SK-N-MC (cell line): ENCODE data around the gene CNOT6.

ENCODE experiments used
- DNase-seq: peaks from one replicate; pipeline ENCODE4 v3.0.0-alpha.2; 2011; ENCODE audit warnings: low read depth, low spot score
- H3K27ac ChIP-seq: fragments of 200-600 bp; sonication (generic); 2 replicates; pipeline ENCODE4 v1.5.1; 2016; ENCODE audit warnings: mixed run types
- H3K36me3 ChIP-seq: fragments of 200-600 bp; sonication (generic); 2 replicates; pipeline ENCODE4 v1.6.1; 2017; ENCODE audit warnings: antibody characterized with exemption, low read length, mixed read lengths; ENCODE audit not compliant: insufficient read depth
- H3K4me3 ChIP-seq: fragments of 200-600 bp; sonication (generic); 2 replicates; pipeline ENCODE4 v1.5.1; 2016
- H3K9ac ChIP-seq: fragments of 200-600 bp; sonication (generic); 2 replicates; pipeline ENCODE4 v1.8.0; 2017; ENCODE audit warnings: mixed run types, mixed read lengths; ENCODE audit not compliant: insufficient read length
- H3K9me3 ChIP-seq: fragments of 200-600 bp; sonication (generic); 2 replicates; pipeline ENCODE4 v1.6.1; 2017; ENCODE audit warnings: low read depth, mild to moderate bottlenecking, antibody characterized with exemption, low read length, moderate library complexity, mixed read lengths
- EZH2 ChIP-seq: fragments of 200-600 bp; sonication (generic); IDR thresholded peaks from one replicate; pipeline ENCODE4 v1.6.1; 2017; ENCODE audit warnings: antibody characterized with exemption
- FOXP2 ChIP-seq: optimal IDR thresholded peaks from 2 replicates; pipeline ENCODE3; 2011; ENCODE audit warnings: mild to moderate bottlenecking, moderate library complexity; ENCODE audit not compliant: insufficient read depth; ENCODE audit errors: extremely low read length, control extremely low read depth
- POLR2AphosphoS5 ChIP-seq: IDR thresholded peaks from 2 replicates; pipeline ENCODE4 v1.6.1; 2012; ENCODE audit warnings: mild to moderate bottlenecking, low read depth, low read length, borderline replicate concordance

Gene CNOT6

DNA sequence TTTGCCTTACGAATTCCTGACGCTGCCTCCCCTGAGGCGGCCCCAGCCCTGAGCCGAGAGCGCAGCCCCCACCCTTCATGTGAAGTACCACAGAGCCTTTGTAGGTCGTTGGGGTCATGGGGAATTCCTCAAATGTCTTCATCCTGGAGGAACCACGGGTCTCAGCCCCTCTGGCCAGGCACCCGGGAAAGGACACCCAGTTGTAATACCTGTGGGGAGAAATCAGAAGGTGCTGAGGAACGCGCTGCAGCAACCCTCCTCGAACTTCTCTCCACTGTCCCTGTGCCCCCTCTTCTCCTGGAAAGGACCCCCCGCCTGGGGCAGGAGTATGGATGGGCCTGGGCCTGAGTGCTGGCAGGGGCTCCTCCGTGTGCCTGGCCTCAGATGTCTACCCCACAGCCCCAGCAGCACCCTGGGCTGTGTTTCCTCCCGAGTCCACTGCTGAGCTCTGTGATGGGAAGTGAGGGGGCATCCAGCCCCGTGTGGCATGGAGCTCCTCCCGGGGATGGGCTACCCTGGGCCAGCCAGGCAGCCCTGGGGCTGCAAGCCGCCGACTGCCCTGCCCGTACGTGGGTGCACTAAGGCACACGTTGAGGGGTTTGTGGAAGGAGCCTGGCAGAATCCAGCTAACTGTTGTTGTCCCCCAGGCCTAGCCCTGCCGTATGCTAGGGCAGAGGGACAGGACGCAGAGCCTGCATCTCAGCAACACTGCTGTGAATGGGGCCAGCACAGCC, 115.8 kb downstream of the CNOT6 start:
- no peak for TF ChIP-seq POLR2AphosphoS5
- Histone ChIP-seq H3K27ac (no peak overlapping the region), H3K36me3 (no peaks in the 10 kb centered on the region), H3K9me3 (no peaks in the 10 kb centered on the region), H3K4me3 (no peak overlapping the region), H3K9ac (no peak overlapping the region)
- no peak for DNase-seq

- no peaks in the 10 kb centered on the region for H3K36me3 ChIP-seq
- no peaks in the 10 kb centered on the region for H3K9me3 ChIP-seq
- no peak overlapping the region for H3K27ac ChIP-seq
- no peak for TF ChIP-seq EZH2
- no peak for TF ChIP-seq POLR2AphosphoS5
- TF ChIP-seq FOXP2: no peak
- H3K4me3 ChIP-seq: no peak overlapping the region
- no peak overlapping the region for H3K9ac ChIP-seq
- DNase-seq: no peak
Observed at GRCh38 chr5:180611140-180611850, 117.1 kb downstream of the CNOT6 start.

DNA sequence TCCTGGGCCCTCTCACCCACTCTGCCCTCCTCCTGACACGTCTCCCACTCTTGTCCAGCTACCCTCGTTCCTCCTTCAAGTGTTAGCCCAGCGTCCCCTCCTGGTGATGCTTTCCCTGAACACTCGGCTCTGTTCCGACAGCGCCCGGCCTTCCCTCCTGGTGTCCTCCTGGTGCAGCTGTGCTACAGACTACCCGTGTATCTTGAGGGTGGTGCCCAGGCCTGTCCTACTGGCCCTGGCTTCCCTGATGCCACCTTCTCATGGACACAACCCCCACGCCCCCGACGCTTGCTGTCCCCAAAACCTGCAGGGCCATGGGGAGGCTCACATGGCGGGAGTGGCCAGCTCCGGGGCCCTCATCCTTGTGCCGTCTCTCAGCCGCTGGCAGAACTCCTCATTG, 118.5 kb downstream of the CNOT6 start:
- Histone ChIP-seq H3K9ac (no peak overlapping the region), H3K9me3 (no peaks in the 10 kb centered on the region), H3K36me3 (no peaks in the 10 kb centered on the region), H3K4me3 (no peak overlapping the region), H3K27ac (no peak overlapping the region)
- no peak for DNase-seq
- TF ChIP-seq EZH2 (no peak), FOXP2 (no peak), POLR2AphosphoS5 (no peak)

- Histone ChIP-seq H3K9ac (no peak overlapping the region), H3K27ac (no peak overlapping the region), H3K9me3 (no peaks in the 10 kb centered on the region), H3K4me3 (no peak overlapping the region), H3K36me3 (no peaks in the 10 kb centered on the region)
- no peak for TF ChIP-seq EZH2
- TF ChIP-seq POLR2AphosphoS5: no peak
- TF ChIP-seq FOXP2: no peak
- no peak for DNase-seq
Observed at GRCh38 chr5:180613188-180613813, 119.1 kb downstream of the CNOT6 start.

GRCh38 chr5:180613814-180614188, 119.6 kb downstream of the CNOT6 start:
- H3K9me3 ChIP-seq: no peaks in the 10 kb centered on the region
- no peak overlapping the region for H3K9ac ChIP-seq
- TF ChIP-seq POLR2AphosphoS5: no peak
- TF ChIP-seq EZH2: no peak
- no peak for TF ChIP-seq FOXP2
- H3K4me3 ChIP-seq: no peak overlapping the region
- H3K36me3 ChIP-seq: no peaks in the 10 kb centered on the region
- H3K27ac ChIP-seq: no peak overlapping the region
- no peak for DNase-seq

- H3K4me3 ChIP-seq: peak overlapping the region; percentile 94
- no peak for TF ChIP-seq POLR2AphosphoS5
- TF ChIP-seq EZH2: no peak
- TF ChIP-seq FOXP2: no peak
- no peak for DNase-seq
- H3K9ac ChIP-seq: peak overlapping the region; percentile 84
- H3K27ac ChIP-seq: peak overlapping the region; percentile 42; the same call in 1 of the 2 replicates
- no peaks in the 10 kb centered on the region for H3K9me3 ChIP-seq
- H3K36me3 ChIP-seq: no peaks in the 10 kb centered on the region
Observed at GRCh38 chr5:180618487-180618828, 124.3 kb downstream of the CNOT6 start.

DNA sequence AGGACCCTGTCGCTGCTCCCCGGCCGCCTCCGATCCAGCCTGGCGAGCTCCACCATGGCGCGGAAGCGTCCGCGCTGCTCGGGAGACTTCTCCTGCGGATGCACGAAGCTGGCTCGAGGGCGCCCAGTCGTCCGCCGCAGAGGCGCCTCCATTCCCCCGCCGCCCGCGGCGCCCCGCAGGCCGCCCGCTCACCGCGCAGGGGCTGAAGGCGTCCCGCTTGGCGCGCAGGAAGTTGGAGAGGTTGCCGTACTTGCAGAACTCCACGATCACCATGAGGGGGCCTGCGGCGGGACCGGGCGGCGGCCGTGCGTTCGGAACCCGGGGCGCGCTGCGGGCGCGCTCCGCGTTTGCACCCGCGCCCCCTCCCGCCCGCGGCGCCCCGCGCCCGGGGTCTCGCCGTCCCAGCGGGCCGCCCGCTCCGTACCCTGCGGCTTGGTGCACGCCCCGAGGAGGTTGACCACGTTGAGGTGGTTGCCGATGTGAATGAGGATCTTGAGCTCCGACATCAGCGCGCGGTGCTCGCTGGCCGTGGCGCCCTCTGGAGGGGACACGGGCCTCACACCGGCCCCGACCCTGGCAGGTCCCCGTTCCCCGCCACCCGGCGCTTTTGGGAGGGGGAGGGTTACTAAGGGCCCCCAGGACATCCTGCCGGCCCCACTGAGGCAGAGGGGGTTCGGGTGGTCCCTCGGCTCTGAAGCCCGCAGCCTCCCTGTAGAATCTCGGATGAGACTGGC, 124.8 kb downstream of the CNOT6 start:
- DNase-seq: no peak
- no peaks in the 10 kb centered on the region for H3K9me3 ChIP-seq
- TF ChIP-seq FOXP2 (no peak), EZH2 (no peak), POLR2AphosphoS5 (no peak)
- H3K9ac ChIP-seq: peak overlapping the region; percentile 84
- no peaks in the 10 kb centered on the region for H3K36me3 ChIP-seq
- H3K27ac ChIP-seq: peak overlapping the region; percentile 42; the same call in 1 of the 2 replicates
- H3K4me3 ChIP-seq: peak overlapping the region; percentile 94

GRCh38 chr5:180619563-180619915, 125.4 kb downstream of the CNOT6 start:
- H3K9ac ChIP-seq: peak overlapping the region; percentile 84
- no peaks in the 10 kb centered on the region for H3K9me3 ChIP-seq
- TF ChIP-seq FOXP2 (no peak), EZH2 (no peak), POLR2AphosphoS5 (no peak)
- H3K36me3 ChIP-seq: no peaks in the 10 kb centered on the region
- DNase-seq: no peak
- H3K4me3 ChIP-seq: peak overlapping the region; percentile 94
- no peak overlapping the region for H3K27ac ChIP-seq
